ENCODE results near the gene FUT9. TPM values are rescaled to one million over a fixed set of nuclear protein-coding genes. Genes with fewer than 3 reads are reported as not detected.

The FUT9 gene
- polyA plus RNA-seq, 2 of the 4 experiments (the other 2 are of a cell fraction), result not detected

- POLR2A ChIA-PET, result no interaction called here
- Histone ChIP-seq H3K4me3 (no peak overlapping the region), H3K4me1 (no peaks in the 10 kb centered on the region), H3K27ac (no peak overlapping the region), H3K4me2 (no peak overlapping the region), H3K9me3 (no peaks in the 10 kb centered on the region)
- CTCF ChIA-PET, result no interaction called here
- 0% methylated on average over 3 of the region's 3 CpGs for WGBS (ENCODE audit: missing lambda C conversion rate)
- TF ChIP-seq SMC3 (IDR thresholded peaks at IDR 0.05), result no peak
- no peak for TF ChIP-seq E2F6 (IDR thresholded peaks at IDR 0.05; ENCODE audit: borderline replicate concordance, low read depth)
- no peak for ATAC-seq
- no peak for DNase-seq (ENCODE audit: low read depth in 1 of 2, low spot score in 1 of 2)
- FAIRE-seq, result no peak
These were observed 41.8 kb upstream of the FUT9 start for GRCh38 chr6:95973976-95974375.

- no peak for FAIRE-seq
- Histone ChIP-seq H3K4me2 (no peak overlapping the region), H3K4me3 (no peak overlapping the region), H3K9me3 (no peaks in the 10 kb centered on the region), H3K27ac (no peak overlapping the region), H3K4me1 (no peaks in the 10 kb centered on the region)
- 0% methylated on average over 2 of the region's 2 CpGs for WGBS (ENCODE audit: missing lambda C conversion rate)
- POLR2A ChIA-PET, result no interaction called here
- no peak for ATAC-seq
- TF ChIP-seq BCL3 (IDR thresholded peaks at IDR 0.05) (no peak), ZC3H11A (IDR thresholded peaks at IDR 0.05) (no peak), RFX5 (IDR thresholded peaks at IDR 0.05) (no peak), CEBPB (IDR thresholded peaks at IDR 0.05) (no peak), HMGXB4 (CRISPR knock-in tag; IDR thresholded peaks at IDR 0.05; ENCODE audit: borderline replicate concordance) (no peak), PBX3 (IDR thresholded peaks at IDR 0.05) (no peak), REST (IDR thresholded peaks at IDR 0.05) (no peak), NR3C1 (IDR thresholded peaks at IDR 0.05) (no peak), RAD21 (conservative IDR thresholded peaks at IDR 0.05 in 1 of 2, IDR thresholded peaks at IDR 0.05 in 1 of 2) (no peak)
- no peak for DNase-seq (ENCODE audit: low read depth in 1 of 2, low spot score in 1 of 2)
- CTCF ChIA-PET, result no interaction called here
These were observed 37.5 kb upstream of the FUT9 start for GRCh38 chr6:95978230-95978629.

- DNase-seq (ENCODE audit: low read depth in 1 of 2, low spot score in 1 of 2) (no peak), FAIRE-seq (no peak), ATAC-seq (no peak)
- Histone ChIP-seq H3K4me2 (no peak overlapping the region), H3K4me3 (no peak overlapping the region), H3K9me3 (no peaks in the 10 kb centered on the region), H3K4me1 (no peaks in the 10 kb centered on the region), H3K27ac (no peak overlapping the region)
- 0% methylated on average over 4 of the region's 5 CpGs for WGBS (ENCODE audit: missing lambda C conversion rate)
- ChIA-PET POLR2A (no interaction called here), CTCF (no interaction called here)
- no peak for TF ChIP-seq HDAC2 (IDR thresholded peaks at IDR 0.05)
- TF ChIP-seq CBX2 (IDR thresholded peaks at IDR 0.05; ENCODE audit: borderline replicate concordance, low read depth), result no peak
- no peak for TF ChIP-seq CTCF (IDR thresholded peaks at IDR 0.05)
- TF ChIP-seq MYC (IDR thresholded peaks at IDR 0.05; ENCODE audit: borderline replicate concordance, low read length), result no peak
- no peak for TF ChIP-seq NFE2L2 (conservative IDR thresholded peaks at IDR 0.05; ENCODE audit: low read length)
- no peak for TF ChIP-seq BHLHE40 (IDR thresholded peaks at IDR 0.05; ENCODE audit: low read depth, low read length)
- no peak for TF ChIP-seq JUNB (IDR thresholded peaks at IDR 0.05)
- no peak for TF ChIP-seq JUN (IDR thresholded peaks at IDR 0.05)
- TF ChIP-seq TFCP2L1 (CRISPR knock-in tag; IDR thresholded peaks at IDR 0.05), result no peak
- no peak for TF ChIP-seq ZSCAN20 (CRISPR knock-in tag; IDR thresholded peaks at IDR 0.05)
- TF ChIP-seq SREBF2 (IDR thresholded peaks at IDR 0.05), result no peak
- no peak for TF ChIP-seq POLR2A (IDR thresholded peaks at IDR 0.05; ENCODE audit: low read length)
- TF ChIP-seq RCOR1 (IDR thresholded peaks at IDR 0.05; ENCODE audit: low read depth, low read length), result no peak
- TF ChIP-seq NPAS2 (CRISPR knock-in tag; IDR thresholded peaks at IDR 0.05; ENCODE audit: borderline replicate concordance), result no peak
- no peak for TF ChIP-seq EHMT2 (IDR thresholded peaks at IDR 0.05; ENCODE audit: low read depth)
- TF ChIP-seq HES2 (IDR thresholded peaks at IDR 0.05), result no peak
These were observed 23.9 kb upstream of the FUT9 start for GRCh38 chr6:95991906-95992305.

Data from A549 (cell line).